GM10847 (cell line): Measurements from ENCODE around the gene ELF3.

Experiments used
- POLR2A ChIP-seq: IDR thresholded peaks from 2 replicates; pipeline ENCODE4 v1.6.1; 2011; ENCODE audit not compliant: insufficient read length; ENCODE audit errors: extremely low read depth

Gene ELF3

GRCh38 chr1:202045705-202046104, 35.3 kb downstream of the ELF3 start:
- no peak for TF ChIP-seq POLR2A

- TF ChIP-seq POLR2A, result no peak
Observed at GRCh38 chr1:202046227-202046626, 35.8 kb downstream of the ELF3 start.

- TF ChIP-seq POLR2A, result no peak
Observed at GRCh38 chr1:202046748-202047708, 36.6 kb downstream of the ELF3 start.

- TF ChIP-seq POLR2A, result no peak
Observed at GRCh38 chr1:202047977-202048376, 37.6 kb downstream of the ELF3 start.

GRCh38 chr1:202049129-202049528, 38.7 kb downstream of the ELF3 start:
- no peak for TF ChIP-seq POLR2A

GRCh38 chr1:202054094-202054493, 43.7 kb downstream of the ELF3 start:
- TF ChIP-seq POLR2A, result no peak

- TF ChIP-seq POLR2A, result no peak
Observed at GRCh38 chr1:202056644-202057334, 46.4 kb downstream of the ELF3 start.

GRCh38 chr1:202058001-202058908, 47.9 kb downstream of the ELF3 start:
- TF ChIP-seq POLR2A, result no peak

GRCh38 chr1:202061055-202061454, 50.7 kb downstream of the ELF3 start:
- no peak for TF ChIP-seq POLR2A

- no peak for TF ChIP-seq POLR2A
Observed at GRCh38 chr1:202063093-202063492, 52.7 kb downstream of the ELF3 start.
